Activated CD4-positive, alpha-beta memory T cell treated with anti-CD3 and anti-CD28 coated beads for 36 hours (primary cell): ENCODE measurements around the gene NUMBL. TPM values are rescaled to one million over a fixed set of nuclear protein-coding genes. Genes with fewer than 3 reads are reported as not detected.

Experiments
- CTCF ChIA-PET: fragments of 350-600 bp; sonication (Branson Sonifier 250); formaldehyde crosslinking; loops from one replicate; lab custom pipeline; 2021; ENCODE audit warnings: antibody characterized with exemption, inconsistent platforms; lab: Charles Lee
- POLR2A ChIA-PET: fragments of 350-600 bp; sonication (Branson Sonifier 250); formaldehyde crosslinking; loops from one replicate; lab custom pipeline; 2021; ENCODE audit warnings: antibody characterized with exemption; lab: Charles Lee
- DNase-seq: peaks from one replicate; pipeline ENCODE4 v3.0.0-alpha.2; 2020
- H3K27ac Mint-ChIP-seq: one replicate; pipeline ENCODE4 v1.8.0; 2021; ENCODE audit warnings: mixed read lengths
- H3K27me3 Mint-ChIP-seq: one replicate; pipeline ENCODE4 v1.8.0; 2021; ENCODE audit warnings: mixed read lengths
- H3K36me3 Mint-ChIP-seq: one replicate; pipeline ENCODE4 v1.8.0; 2021; ENCODE audit warnings: mixed read lengths
- H3K4me1 Mint-ChIP-seq: one replicate; pipeline ENCODE4 v1.8.0; 2021; ENCODE audit warnings: low read depth, mixed read lengths
- H3K4me3 Mint-ChIP-seq: one replicate; pipeline ENCODE4 v1.8.0; 2021; ENCODE audit warnings: mild to moderate bottlenecking, mixed read lengths
- H3K9me3 Mint-ChIP-seq: one replicate; pipeline ENCODE4 v1.8.0; 2021; ENCODE audit warnings: mixed read lengths
- intact Hi-C: fragments of 100-400 bp; cut with micrococcal nuclease; formaldehyde crosslinking; loops from one replicate; pipeline ENCODE4 v1.15.1; 2023
- total RNA-seq, 2 experiments: library from RNA; stranded (reverse); gene quantifications; one replicate each; pipeline ENCODE4 v1.2.3, GENCODE V29; 2021

NUMBL gene
- total RNA-seq, 2 experiments from 2014 or later = 14.0 to 14.8 TPM

GRCh38 chr19:40697007-40697406 is 6.6 kb upstream of the NUMBL start:
- Mint-ChIP-seq H3K36me3 (peaks cover under 1% of the 10 kb centered on the region), H3K4me3 (no peak overlapping the region), H3K4me1 (no peaks in the 10 kb centered on the region), H3K9me3 (no peaks in the 10 kb centered on the region), H3K27me3 (no peaks in the 10 kb centered on the region), H3K27ac (no peak overlapping the region)
- no peak for DNase-seq
- CTCF ChIA-PET = interaction anchor here (0.7 kb wide), 1 partner anchor 137 kb away, joined by 4 read pairs; no protein-coding TSS in a partner anchor
- POLR2A ChIA-PET = no interaction called here
- intact Hi-C loops = no loop called here

GRCh38 chr19:40695881-40696280 is 5.4 kb upstream of the NUMBL start:
- POLR2A ChIA-PET = no interaction called here
- H3K9me3 Mint-ChIP-seq = no peaks in the 10 kb centered on the region
- CTCF ChIA-PET = no interaction called here
- H3K4me3 Mint-ChIP-seq = no peak overlapping the region
- no peaks in the 10 kb centered on the region for H3K36me3 Mint-ChIP-seq
- intact Hi-C loops = no loop called here
- H3K27me3 Mint-ChIP-seq = no peaks in the 10 kb centered on the region
- H3K27ac Mint-ChIP-seq = no peak overlapping the region
- peaks cover 4% of the 10 kb centered on the region for H3K4me1 Mint-ChIP-seq
- DNase-seq = no peak

DNA sequence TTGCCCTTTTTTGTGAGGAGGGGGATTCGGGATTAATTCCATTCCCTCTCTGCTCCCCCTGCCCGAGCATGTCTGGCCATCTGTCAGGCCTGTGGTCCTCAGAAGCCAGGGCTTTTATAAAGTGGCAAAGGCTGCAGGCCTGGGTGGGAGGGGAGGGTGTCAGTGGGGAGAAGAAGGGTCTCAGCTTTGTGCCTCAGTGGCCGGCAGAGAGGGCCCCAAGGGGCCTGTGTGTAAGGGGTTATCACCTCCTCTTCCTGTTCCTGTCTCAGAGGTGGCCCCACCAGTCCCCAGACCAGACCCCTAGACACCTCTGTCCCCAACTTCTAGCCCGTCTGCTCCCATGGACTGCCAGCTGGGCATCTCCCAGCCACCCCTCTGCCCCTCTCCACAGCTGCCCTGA is 3.4 kb upstream of the NUMBL start:
- intact Hi-C loops = no loop called here
- ChIA-PET POLR2A (no interaction called here), CTCF (no interaction called here)
- no peak overlapping the region for H3K27ac Mint-ChIP-seq
- no peak overlapping the region for H3K4me3 Mint-ChIP-seq
- no peaks in the 10 kb centered on the region for H3K36me3 Mint-ChIP-seq
- H3K9me3 Mint-ChIP-seq = no peaks in the 10 kb centered on the region
- DNase-seq = no peak
- H3K4me1 Mint-ChIP-seq = peaks cover 4% of the 10 kb centered on the region
- no peaks in the 10 kb centered on the region for H3K27me3 Mint-ChIP-seq

GRCh38 chr19:40693150-40693788 is 2.8 kb upstream of the NUMBL start:
- intact Hi-C loops = no loop called here
- Mint-ChIP-seq H3K27me3 (no peaks in the 10 kb centered on the region), H3K36me3 (no peaks in the 10 kb centered on the region), H3K27ac (no peak overlapping the region), H3K4me1 (peaks cover 4% of the 10 kb centered on the region), H3K9me3 (no peaks in the 10 kb centered on the region), H3K4me3 (no peak overlapping the region)
- CTCF ChIA-PET = interaction anchor here (0.6 to 0.7 kb wide), 2 partner anchors 30 to 458 kb away, joined by 3 to 4 read pairs; no protein-coding TSS in a partner anchor
- POLR2A ChIA-PET = no interaction called here
- no peak for DNase-seq

DNA sequence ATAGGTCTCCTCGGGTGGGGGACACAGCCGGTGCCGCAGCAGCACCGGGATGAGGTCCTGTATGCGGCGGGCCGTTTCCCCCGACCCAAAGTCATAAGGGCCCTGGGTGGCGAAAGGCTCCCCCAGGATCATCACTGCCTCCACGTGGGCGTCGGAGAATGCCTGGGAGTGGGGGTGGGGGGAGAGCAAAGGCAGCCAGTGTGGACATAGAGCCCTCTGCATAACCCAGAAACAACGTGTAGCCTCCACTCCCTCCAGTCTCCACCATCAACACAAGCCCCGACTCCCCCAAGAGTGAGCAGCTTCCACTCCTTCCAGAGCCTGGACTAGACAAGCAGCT is 1.7 kb upstream of the NUMBL start:
- no peak overlapping the region for H3K4me3 Mint-ChIP-seq
- POLR2A ChIA-PET = interaction anchor here (1.1 kb wide), 1 partner anchor 29 kb away, joined by 5 read pairs; no protein-coding TSS in a partner anchor

GRCh38 chr19:40691421-40692211 is 1.2 kb upstream of the NUMBL start:
- Mint-ChIP-seq H3K36me3 (no peaks in the 10 kb centered on the region), H3K27me3 (no peaks in the 10 kb centered on the region), H3K27ac (peak overlapping the region; percentile 93), H3K4me1 (peaks cover 4% of the 10 kb centered on the region), H3K9me3 (no peaks in the 10 kb centered on the region), H3K4me3 (peak overlapping the region; percentile 79)
- peak; percentile 25 for DNase-seq
- ChIA-PET POLR2A (interaction anchor here (0.5 to 1.4 kb wide), 5 partner anchors 11 to 534 kb away, joined by 3 to 5 read pairs (median 4); partner anchors contain the start of gene COQ8B), CTCF (interaction anchor here (0.7 to 2.0 kb wide), 6 partner anchors 25 to 265 kb away, joined by 3 to 7 read pairs (median 4); partner anchors contain the start of gene COQ8B)
- intact Hi-C loops = loop anchor here (2.0 kb wide), 1 partner anchor 25 kb away; no protein-coding TSS in a partner anchor

More for the DNA sequence above, 1.7 kb upstream of the NUMBL start:
- DNase-seq = no peak
- intact Hi-C loops = no loop called here
- no peaks in the 10 kb centered on the region for H3K36me3 Mint-ChIP-seq
- no peaks in the 10 kb centered on the region for H3K9me3 Mint-ChIP-seq
- CTCF ChIA-PET = interaction anchor here (0.6 to 2.0 kb wide), 2 partner anchors 58 to 128 kb away, joined by 3 to 7 read pairs; no protein-coding TSS in a partner anchor
- H3K4me1 Mint-ChIP-seq = peaks cover 4% of the 10 kb centered on the region
- H3K27me3 Mint-ChIP-seq = no peaks in the 10 kb centered on the region
- no peak overlapping the region for H3K27ac Mint-ChIP-seq

GRCh38 chr19:40690693-40691420 is 406 bp upstream of the NUMBL start:
- Mint-ChIP-seq H3K27me3 (no peaks in the 10 kb centered on the region), H3K4me1 (peaks cover 4% of the 10 kb centered on the region), H3K27ac (peak overlapping the region; percentile 93), H3K36me3 (peaks cover 2% of the 10 kb centered on the region), H3K9me3 (no peaks in the 10 kb centered on the region), H3K4me3 (peak overlapping the region; percentile 79)
- DNase-seq = peak; percentile 95
- ChIA-PET CTCF (interaction anchor here (0.7 to 2.0 kb wide), 6 partner anchors 25 to 265 kb away, joined by 3 to 7 read pairs (median 4); partner anchors contain the start of gene COQ8B), POLR2A (interaction anchor here (0.5 to 1.4 kb wide), 9 partner anchors 12 to 534 kb away, joined by 3 to 8 read pairs (median 4); partner anchors contain the start of genes COQ8B and RAB4B)
- intact Hi-C loops = loop anchor here (1.0 to 2.0 kb wide), 3 partner anchors 24 to 59 kb away; partner anchors contain the start of genes ACTMAP and COQ8B

DNA sequence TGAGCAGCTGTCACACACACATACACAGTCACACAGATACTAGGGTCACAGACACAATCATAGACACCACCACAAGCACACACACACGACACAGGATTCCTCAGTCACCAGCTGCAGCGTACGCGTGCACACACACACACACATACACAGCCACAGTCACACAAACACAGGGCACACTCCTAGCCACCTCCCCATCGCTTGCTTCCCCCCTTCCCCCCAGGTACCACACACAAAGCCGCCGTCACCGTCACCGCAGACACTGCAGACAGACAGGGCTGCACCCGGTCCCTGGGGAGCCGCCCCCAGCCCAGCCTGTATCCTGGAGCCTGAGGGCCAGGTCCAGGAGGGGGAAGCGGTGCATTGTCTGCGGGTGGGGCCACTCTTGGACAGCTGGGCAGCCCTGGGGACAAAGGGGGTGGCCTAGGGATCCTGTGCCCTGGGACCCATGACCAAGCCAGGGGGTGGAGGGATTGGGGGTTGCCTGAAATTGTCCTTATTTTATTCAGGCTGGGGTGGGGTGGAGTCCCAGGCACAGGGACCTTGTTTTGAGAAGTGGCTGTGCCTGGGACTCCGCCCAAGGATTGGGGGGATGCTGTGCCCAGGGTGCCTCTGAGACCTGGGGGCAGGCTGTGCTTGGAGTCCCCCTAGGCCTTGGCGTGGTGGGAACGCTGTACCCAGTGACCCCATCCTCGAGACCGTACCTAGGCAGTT is 957 bp downstream of the NUMBL start:
- no peak overlapping the region for H3K27ac Mint-ChIP-seq
- ChIA-PET CTCF (no interaction called here), POLR2A (interaction anchor here (0.5 kb wide), 1 partner anchor 63 kb away, joined by 3 read pairs; no protein-coding TSS in a partner anchor)
- H3K27me3 Mint-ChIP-seq = no peaks in the 10 kb centered on the region
- H3K4me3 Mint-ChIP-seq = peak overlapping the region; percentile 51
- H3K36me3 Mint-ChIP-seq = peaks cover 12% of the 10 kb centered on the region
- H3K4me1 Mint-ChIP-seq = peaks cover 4% of the 10 kb centered on the region
- no peaks in the 10 kb centered on the region for H3K9me3 Mint-ChIP-seq
- intact Hi-C loops = loop anchor here (1.0 to 2.0 kb wide), 3 partner anchors 23 to 61 kb away; partner anchors contain the start of genes ACTMAP and COQ8B
- peak; percentile 31 for DNase-seq

- POLR2A ChIA-PET = interaction anchor here (0.5 kb wide), 1 partner anchor 64 kb away, joined by 3 read pairs; no protein-coding TSS in a partner anchor
- no peak overlapping the region for H3K4me3 Mint-ChIP-seq
- peaks cover 12% of the 10 kb centered on the region for H3K36me3 Mint-ChIP-seq
- DNase-seq = no peak
- CTCF ChIA-PET = no interaction called here
- H3K4me1 Mint-ChIP-seq = peaks cover 4% of the 10 kb centered on the region
- intact Hi-C loops = no loop called here
- no peaks in the 10 kb centered on the region for H3K9me3 Mint-ChIP-seq
- no peaks in the 10 kb centered on the region for H3K27me3 Mint-ChIP-seq
- H3K27ac Mint-ChIP-seq = no peak overlapping the region
These were observed 1.5 kb downstream of the NUMBL start for GRCh38 chr19:40688987-40689338.

DNA sequence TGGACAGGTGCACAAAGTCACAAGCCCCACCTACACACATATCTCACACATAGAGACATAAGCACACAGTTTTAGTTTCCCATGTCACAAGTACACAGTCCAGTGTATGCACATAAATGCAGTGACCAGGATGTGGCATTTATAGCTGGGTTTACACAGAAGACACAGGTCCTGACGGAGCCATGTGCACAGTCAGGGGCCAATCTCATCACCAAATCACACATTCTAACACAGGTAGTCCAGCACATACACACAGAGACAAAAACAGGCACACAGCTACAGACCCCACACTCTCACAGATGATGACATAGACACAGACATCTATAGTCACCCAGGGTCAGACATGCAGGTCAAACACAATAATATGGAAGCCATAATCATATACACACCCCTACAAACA is 2.1 kb downstream of the NUMBL start:
- H3K4me3 Mint-ChIP-seq = no peak overlapping the region
- H3K27ac Mint-ChIP-seq = no peak overlapping the region
- intact Hi-C loops = no loop called here
- peaks cover 4% of the 10 kb centered on the region for H3K4me1 Mint-ChIP-seq
- H3K36me3 Mint-ChIP-seq = peaks cover 12% of the 10 kb centered on the region
- no peaks in the 10 kb centered on the region for H3K27me3 Mint-ChIP-seq
- no peaks in the 10 kb centered on the region for H3K9me3 Mint-ChIP-seq
- ChIA-PET CTCF (no interaction called here), POLR2A (interaction anchor here (0.6 kb wide), 1 partner anchor 79 kb away, joined by 3 read pairs; no protein-coding TSS in a partner anchor)
- no peak for DNase-seq

DNA sequence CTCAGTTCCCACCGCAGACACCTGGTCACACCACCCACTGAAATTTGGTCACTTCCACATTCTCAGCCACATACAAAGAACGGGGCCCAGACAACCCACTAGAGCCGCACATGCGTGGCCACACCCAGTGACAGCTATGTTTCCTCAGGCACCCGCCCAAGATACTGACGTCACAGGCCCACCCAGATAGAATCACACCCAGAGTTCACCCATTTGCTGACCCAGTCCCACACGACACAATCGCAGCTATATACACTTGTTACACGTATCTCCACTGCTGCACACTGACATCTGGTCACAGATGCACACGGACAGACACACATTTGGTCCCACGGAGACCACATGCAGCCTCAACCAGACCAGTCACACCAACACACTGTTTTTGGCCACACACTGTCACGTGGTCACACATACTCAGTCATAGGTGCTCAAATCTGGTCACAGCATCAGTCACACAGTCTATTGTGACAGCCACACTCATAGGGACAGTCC is 2.9 kb downstream of the NUMBL start:
- Mint-ChIP-seq H3K4me1 (peaks cover 4% of the 10 kb centered on the region), H3K9me3 (no peaks in the 10 kb centered on the region), H3K27ac (no peak overlapping the region), H3K36me3 (peaks cover 15% of the 10 kb centered on the region), H3K4me3 (no peak overlapping the region), H3K27me3 (no peaks in the 10 kb centered on the region)
- DNase-seq = no peak
- intact Hi-C loops = no loop called here
- CTCF ChIA-PET = no interaction called here
- POLR2A ChIA-PET = no interaction called here
